ENCODE measurements around the gene FMNL2.

The FMNL2 gene

DNA sequence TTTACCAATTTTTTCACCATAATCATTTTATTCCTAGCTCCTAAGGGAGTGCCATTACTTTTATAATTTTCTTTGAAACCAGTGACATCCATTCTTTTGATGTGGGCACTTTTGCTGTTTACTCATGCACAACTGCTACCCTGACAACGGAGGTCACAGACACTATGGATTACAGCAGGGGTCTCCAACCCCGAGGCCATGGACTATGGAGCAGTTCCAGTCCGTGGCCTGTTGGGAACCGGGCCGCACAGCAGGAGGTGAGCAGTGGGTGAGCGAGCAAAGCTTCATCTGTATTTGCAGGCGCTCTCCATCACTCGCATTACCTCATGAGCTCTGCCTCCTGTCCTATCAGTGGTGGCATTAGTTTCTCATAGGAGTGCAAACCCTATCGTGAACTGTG is 347.7 kb downstream of the FMNL2 start:
- TF ChIP-seq, protein P1, sequence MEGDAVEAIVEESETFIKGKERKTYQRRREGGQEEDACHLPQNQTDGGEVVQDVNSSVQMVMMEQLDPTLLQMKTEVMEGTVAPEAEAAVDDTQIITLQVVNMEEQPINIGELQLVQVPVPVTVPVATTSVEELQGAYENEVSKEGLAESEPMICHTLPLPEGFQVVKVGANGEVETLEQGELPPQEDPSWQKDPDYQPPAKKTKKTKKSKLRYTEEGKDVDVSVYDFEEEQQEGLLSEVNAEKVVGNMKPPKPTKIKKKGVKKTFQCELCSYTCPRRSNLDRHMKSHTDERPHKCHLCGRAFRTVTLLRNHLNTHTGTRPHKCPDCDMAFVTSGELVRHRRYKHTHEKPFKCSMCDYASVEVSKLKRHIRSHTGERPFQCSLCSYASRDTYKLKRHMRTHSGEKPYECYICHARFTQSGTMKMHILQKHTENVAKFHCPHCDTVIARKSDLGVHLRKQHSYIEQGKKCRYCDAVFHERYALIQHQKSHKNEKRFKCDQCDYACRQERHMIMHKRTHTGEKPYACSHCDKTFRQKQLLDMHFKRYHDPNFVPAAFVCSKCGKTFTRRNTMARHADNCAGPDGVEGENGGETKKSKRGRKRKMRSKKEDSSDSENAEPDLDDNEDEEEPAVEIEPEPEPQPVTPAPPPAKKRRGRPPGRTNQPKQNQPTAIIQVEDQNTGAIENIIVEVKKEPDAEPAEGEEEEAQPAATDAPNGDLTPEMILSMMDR (IDR thresholded peaks at IDR 0.05; ENCODE audit: insufficient read depth, low read length, missing control alignments): no peak
- ChIA-PET CTCF (interaction anchor here (1.1 to 1.8 kb wide), 5 partner anchors 8 to 34 kb away, joined by 3 to 5 read pairs (median 3); no protein-coding TSS in a partner anchor), POLR2A (no interaction called here)
- no peak overlapping the region for H3K4me3 ChIP-seq (ENCODE audit: low read depth, low read length)
- no peak for DNase-seq (ENCODE audit: low read depth, low spot score)

DNA sequence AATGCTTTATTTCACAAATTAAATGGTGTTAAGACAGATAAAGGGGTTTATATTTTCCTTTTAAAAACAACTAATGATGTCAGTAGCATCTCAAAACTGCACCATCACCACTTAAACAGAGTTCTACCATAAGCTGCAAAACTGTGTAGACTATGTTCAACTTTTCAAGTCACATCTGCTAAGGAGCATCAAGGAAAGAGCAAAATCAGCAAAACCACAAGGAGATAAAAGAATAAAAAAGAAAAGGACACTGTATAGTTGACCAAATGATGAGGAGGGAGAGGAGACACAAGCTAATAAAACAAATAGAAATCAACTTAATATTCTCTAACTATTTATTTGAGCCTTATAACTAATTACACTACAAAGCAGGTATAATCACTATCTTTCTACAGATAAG is 348.4 kb downstream of the FMNL2 start:
- CTCF ChIA-PET: interaction anchor here (1.2 to 1.8 kb wide), 4 partner anchors 9 to 34 kb away, joined by 3 to 5 read pairs (median 4); no protein-coding TSS in a partner anchor
- POLR2A ChIA-PET: no interaction called here

DNA sequence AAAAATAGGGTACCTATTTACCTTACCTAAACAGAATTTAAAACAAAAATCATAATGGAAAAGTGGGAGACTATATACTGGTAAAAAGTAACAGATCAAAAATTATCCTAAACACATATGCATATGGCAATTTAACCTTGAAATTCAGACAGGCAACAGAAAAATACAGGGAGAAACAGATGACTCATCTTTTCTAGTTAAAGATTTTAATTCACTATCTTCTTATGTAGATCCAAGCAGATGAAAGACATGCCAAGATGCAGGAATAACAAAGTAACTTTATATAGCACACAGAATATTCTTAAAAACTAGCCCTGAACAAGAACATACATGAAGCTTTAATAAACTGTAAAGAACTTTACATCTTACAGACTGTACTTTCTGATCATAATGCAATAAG is 351.3 kb downstream of the FMNL2 start:
- ChIA-PET POLR2A (no interaction called here), CTCF (no interaction called here)
- DNase-seq (ENCODE audit: low read depth, low spot score): no peak
- TF ChIP-seq, protein P1 (IDR thresholded peaks at IDR 0.05; ENCODE audit: insufficient read depth, low read length, missing control alignments): no peak
- no peak overlapping the region for H3K4me3 ChIP-seq (ENCODE audit: low read depth, low read length)

More for the DNA sequence above, 348.4 kb downstream of the FMNL2 start:
- DNase-seq (ENCODE audit: low read depth, low spot score): no peak
- H3K4me3 ChIP-seq (ENCODE audit: low read depth, low read length): no peak overlapping the region
- TF ChIP-seq, protein P1 (IDR thresholded peaks at IDR 0.05; ENCODE audit: insufficient read depth, low read length, missing control alignments): no peak

DNA sequence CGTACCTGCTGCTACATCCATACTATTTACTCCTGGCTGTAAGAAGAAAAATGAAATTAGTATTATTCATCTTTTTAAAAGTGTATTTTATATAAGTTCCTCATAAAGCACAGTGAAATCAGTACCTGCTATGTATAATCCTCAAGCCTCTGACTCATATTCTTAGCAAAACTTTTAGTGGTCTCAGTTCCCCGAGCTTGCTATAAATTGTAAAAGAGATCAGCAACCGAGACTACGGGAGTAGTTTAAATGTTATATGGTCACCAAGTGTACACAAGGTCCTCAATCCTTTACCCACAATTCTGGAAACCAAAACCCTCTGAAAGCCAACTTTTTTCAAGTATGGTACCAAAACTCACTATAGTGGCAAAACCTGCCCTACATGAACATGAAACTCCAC is 358.1 kb downstream of the FMNL2 start:
- ChIA-PET CTCF (interaction anchor here (1.1 to 1.6 kb wide), 2 partner anchors 11 to 44 kb away, joined by 3 to 4 read pairs; no protein-coding TSS in a partner anchor), POLR2A (no interaction called here)
- DNase-seq (ENCODE audit: low read depth, low spot score): no peak
- TF ChIP-seq, protein P1 (IDR thresholded peaks at IDR 0.05; ENCODE audit: insufficient read depth, low read length, missing control alignments): no peak
- H3K4me3 ChIP-seq (ENCODE audit: low read depth, low read length): no peak overlapping the region

DNA sequence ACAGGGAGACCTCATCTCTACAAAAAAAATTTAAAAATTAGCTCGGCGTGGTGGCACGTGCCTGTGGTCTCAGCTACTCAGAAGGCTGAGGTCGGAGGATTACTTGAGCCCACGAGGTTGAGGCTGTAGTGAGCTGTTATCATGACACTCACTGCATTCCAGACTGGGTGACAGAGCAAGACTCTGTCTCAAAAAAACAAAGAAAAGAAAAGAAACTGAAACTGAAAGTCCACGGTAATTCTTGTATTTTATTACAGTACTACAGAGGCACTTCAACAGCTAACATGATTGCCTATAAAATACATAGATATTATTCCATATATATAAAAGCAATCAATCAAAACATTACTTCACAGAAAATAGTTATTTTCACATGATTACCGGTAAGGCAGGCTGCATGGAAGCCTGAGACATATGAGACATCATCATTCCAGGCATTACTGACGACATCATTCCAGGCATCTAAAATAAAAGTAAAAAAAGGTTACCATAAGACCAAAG is 359.2 kb downstream of the FMNL2 start:
- CTCF ChIA-PET: interaction anchor here (0.9 to 1.6 kb wide), 3 partner anchors 12 to 45 kb away, joined by 3 to 4 read pairs (median 3); no protein-coding TSS in a partner anchor
- H3K4me3 ChIP-seq (ENCODE audit: low read depth, low read length): peak overlapping the region; percentile 21
- no peak for DNase-seq (ENCODE audit: low read depth, low spot score)
- TF ChIP-seq, protein P1 (IDR thresholded peaks at IDR 0.05; ENCODE audit: insufficient read depth, low read length, missing control alignments): no peak
- POLR2A ChIA-PET: interaction anchor here (0.6 to 0.7 kb wide), 2 partner anchors 23 to 535 kb away, joined by 4 read pairs; partner anchors contain the start of gene PRPF40A

DNA sequence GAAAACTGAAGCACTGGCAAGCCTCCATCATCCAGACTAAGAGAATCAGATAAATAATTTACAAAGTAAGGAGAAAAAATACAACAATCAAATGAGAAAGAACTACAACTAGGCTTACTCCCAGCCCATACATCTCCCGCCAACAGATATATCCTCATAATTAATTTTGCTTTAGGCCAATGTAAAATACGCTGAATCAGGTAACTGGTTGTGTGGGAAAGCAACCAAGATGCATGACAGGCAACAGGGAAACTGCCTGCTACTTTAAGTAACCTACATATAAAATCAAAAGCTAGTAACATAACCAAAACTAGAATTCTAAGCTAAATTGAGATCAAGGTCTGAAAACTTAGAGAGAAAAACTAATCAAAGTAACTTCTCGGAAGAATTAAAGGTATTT is 360.8 kb downstream of the FMNL2 start:
- TF ChIP-seq, protein P1 (IDR thresholded peaks at IDR 0.05; ENCODE audit: insufficient read depth, low read length, missing control alignments): no peak
- no peak overlapping the region for H3K4me3 ChIP-seq (ENCODE audit: low read depth, low read length)
- POLR2A ChIA-PET: no interaction called here
- DNase-seq (ENCODE audit: low read depth, low spot score): no peak
- CTCF ChIA-PET: no interaction called here

Data from AG04449 (cell line).